LHCN-M2 (cell line): ENCODE data around the gene PPP1R9A. TPM values are rescaled to one million over a fixed set of nuclear protein-coding genes. Genes with fewer than 3 reads are reported as not detected.

Experiments
- DNase-seq: peaks from one replicate; pipeline ENCODE4 v3.0.0-alpha.2; 2012; ENCODE audit warnings: low read depth
- total RNA-seq: library from RNA; depleted of rRNA; stranded (reverse); fragments of >200 nt; gene quantifications from 2 replicates; pipeline ENCODE4 v1.2.3, GENCODE V29; 2014

Gene PPP1R9A
- total RNA-seq, 1 experiment from 2014 or later, result 1.6 TPM

GRCh38 chr7:95095259-95095965 is 188.0 kb downstream of the PPP1R9A start:
- DNase-seq, result no peak

DNA sequence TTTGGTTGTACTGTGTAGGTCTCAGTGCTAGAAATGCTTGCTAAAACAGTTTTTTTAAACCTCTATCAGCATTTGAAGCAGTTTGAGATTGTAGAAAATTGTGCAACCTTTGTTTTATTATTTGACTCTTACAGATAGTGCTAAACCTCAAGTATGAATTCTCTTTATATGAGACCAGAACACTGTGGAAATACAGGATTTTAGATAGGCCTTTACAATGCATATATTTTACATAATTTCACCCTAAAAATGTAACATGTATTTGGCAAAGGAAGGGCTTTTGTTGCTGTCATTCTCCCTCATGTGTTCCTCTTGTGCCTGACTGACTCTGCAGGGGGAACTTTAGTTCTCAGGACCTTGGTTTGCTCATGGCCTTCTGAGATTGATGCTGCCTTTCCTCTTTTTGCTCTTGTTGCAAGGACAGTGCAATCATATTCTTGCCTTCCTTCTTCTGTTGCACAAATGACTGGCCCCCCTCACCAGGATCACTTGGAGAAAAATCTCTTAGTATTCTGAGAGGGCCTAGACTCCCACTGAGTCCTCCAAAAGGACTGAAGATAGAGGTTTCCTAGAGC is 188.7 kb downstream of the PPP1R9A start:
- peak; percentile 15 for DNase-seq

DNA sequence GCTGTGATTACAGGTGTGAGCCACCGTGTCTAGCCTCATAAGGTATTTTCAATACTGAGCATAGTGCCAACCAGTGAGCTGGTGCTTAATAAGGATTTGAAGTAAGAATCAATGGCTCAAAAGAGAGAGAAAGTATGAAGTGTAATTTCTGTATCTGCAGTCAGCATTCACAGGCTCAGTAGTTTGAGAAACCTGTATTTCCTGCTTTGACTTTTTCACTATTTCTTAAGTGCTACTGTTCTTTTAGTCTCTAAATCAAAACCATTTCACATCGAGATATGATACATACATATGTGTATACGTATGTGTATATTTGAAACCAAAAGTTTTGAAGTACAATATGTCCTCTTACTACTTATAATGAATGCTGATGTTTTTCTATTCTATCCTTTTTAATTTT is 189.9 kb downstream of the PPP1R9A start:
- DNase-seq, result no peak

GRCh38 chr7:95097851-95098250 is 190.5 kb downstream of the PPP1R9A start:
- DNase-seq, result no peak

GRCh38 chr7:95099106-95099505 is 191.7 kb downstream of the PPP1R9A start:
- DNase-seq, result no peak

DNA sequence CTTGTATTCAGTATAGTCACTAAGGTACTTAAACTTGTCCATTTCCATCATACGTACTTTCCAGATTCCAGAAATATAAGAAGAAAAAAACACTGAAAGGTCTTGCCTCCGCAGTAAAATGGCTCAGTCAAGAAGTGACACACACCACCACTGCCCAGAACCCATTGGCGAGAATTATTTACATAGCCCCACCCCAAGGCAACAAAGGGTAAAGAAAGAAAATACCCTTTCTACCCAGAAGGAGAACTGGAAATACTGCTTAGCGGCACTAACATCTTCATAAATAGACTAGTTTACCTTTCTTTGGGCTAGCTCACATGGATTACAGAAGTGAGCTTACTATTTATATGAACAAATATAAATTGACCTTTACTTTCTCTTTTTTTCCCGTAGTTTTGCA is 194.0 kb downstream of the PPP1R9A start:
- no peak for DNase-seq

DNA sequence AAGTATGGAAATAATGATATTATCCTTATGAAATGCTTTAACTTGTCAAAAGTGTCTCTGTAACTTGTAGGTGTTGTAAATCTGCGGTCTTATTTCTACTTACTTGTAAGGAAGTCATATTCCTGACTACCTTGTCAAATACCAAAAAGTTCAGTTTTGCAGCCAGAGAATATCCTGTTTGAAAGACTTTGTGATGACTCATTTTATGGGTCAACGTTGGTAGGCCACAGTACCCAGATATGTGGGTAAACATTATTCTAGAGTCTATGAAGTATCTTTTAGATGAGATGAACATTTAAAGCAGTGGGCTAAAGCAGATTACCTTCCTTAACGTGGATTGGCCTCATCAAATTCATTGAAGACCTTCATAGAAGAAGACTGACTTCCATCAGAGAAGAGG is 195.3 kb downstream of the PPP1R9A start:
- DNase-seq, result peak; percentile 65

DNA sequence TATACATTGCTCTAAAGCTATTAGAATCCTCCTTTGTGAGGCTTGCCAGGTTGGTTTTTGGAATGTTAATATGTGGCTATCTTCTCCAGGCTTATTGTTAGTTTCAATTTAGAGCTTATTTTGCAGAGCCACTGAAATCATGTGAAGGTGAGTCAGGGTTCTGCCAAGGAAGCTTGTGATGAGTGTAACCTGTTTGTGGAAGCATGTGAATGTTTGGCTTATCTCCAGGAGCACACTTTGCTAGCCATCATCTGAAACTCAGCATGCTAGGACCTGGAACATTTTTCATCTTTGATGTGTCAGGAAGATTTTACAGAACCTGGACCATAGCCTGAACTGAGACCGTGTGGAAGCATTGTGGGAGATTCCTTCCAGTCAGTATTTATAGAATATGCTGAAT is 197.3 kb downstream of the PPP1R9A start:
- DNase-seq, result peak; percentile 52

DNA sequence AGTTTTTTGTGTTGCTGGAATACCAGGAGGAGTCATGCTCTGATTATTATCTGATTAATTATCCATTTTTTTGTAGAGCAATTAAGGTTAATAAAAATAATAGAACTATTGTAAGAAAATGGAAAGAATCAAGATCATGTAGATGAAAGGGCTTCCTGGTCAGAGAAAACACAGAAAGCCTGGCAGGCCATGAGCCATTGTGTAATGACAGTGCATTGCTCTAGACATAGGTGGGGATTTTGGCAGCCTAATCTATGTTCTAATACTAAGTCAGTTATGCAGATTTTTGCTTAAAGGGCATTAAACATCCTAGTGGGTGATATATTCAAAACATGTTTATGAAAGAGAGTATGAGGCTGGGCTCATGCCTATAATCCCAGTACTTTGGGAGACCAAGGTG is 198.2 kb downstream of the PPP1R9A start:
- no peak for DNase-seq

DNA sequence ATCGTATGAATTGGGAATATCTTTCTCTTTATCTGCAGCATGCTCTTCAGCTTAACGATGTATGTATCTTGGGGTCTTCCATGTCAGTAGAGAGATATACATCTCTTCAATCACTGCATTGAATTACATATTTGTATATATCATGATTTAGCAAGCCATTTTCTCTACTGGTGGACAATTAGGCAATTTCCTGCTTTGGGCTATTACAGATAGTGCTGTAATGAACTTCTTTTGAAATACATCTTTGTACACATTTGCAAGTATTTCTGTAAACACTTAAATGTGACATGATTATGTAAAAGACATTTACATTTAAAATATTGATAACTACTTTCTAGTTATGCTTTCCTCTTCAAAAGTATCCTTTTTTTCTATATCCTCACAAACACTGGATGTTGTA is 199.0 kb downstream of the PPP1R9A start:
- DNase-seq, result no peak

DNA sequence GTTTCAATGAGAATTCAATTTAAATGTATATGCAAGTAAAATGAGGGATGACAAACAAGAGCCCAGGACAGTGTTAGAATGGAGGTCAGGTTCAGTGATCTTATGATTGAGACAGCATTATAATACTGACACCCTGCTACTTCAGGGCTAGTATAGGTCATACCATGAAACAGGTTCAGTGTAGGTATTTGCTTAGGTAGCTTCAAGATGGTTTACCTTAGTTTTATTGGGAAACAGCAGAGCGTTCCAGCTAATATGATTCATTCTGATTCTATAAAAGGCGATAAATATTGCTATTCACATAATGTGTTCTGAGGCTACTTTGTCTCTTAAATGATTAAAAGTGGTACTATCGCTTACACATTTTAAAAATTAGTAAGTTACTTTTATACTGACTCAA is 203.3 kb downstream of the PPP1R9A start:
- no peak for DNase-seq

DNA sequence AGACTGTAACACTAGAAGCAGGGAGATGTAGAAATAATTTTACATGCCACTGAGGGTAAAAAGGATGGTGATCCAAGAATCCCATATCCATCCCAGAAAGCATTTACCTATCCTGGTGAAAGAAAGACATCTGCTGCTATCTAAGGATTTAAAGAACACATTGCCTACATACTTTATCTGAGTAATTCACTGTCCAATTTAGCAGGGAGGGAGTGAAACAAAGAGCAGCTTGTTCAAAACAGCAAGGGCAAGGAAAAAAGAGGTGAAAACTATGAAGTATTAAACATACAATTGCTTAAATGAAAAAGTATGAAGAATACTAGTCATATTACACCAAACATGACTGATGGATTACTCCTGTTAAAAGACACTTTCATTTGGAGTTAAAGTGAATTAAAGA is 206.2 kb downstream of the PPP1R9A start:
- no peak for DNase-seq

- no peak for DNase-seq
These were observed 218.8 kb downstream of the PPP1R9A start for GRCh38 chr7:95126053-95126709.

- DNase-seq, result no peak
These were observed 225.1 kb downstream of the PPP1R9A start for GRCh38 chr7:95132500-95132899.

DNA sequence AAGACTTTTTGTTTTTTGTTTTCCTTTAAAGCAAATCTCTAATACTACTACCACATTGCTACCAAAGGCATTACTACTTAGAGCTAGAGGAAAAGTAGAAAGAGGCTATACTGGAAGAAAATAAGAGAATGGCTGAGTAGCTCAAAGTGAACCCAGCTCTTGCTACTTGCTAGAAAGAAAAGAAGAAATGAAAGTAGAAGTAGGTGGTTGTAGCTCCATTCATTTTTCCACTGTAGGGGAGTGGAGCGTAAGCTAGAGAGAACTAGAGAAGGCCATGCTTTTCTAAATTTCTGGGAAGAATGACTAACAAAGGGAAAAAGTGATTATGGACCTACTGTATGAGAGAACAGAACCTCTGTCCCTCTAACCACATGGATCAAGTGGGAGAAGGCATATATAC is 232.5 kb downstream of the PPP1R9A start:
- DNase-seq, result no peak

GRCh38 chr7:95141755-95142154 is 234.4 kb downstream of the PPP1R9A start:
- DNase-seq, result peak; percentile 74

GRCh38 chr7:95144256-95144655 is 236.9 kb downstream of the PPP1R9A start:
- DNase-seq, result no peak

- no peak for DNase-seq
These were observed 248.6 kb downstream of the PPP1R9A start for GRCh38 chr7:95155965-95156364.

GRCh38 chr7:95157381-95157780 is 250.0 kb downstream of the PPP1R9A start:
- no peak for DNase-seq

- DNase-seq, result peak; percentile 41
These were observed 262.3 kb downstream of the PPP1R9A start for GRCh38 chr7:95169678-95170077.

GRCh38 chr7:95172420-95172819 is 265.0 kb downstream of the PPP1R9A start:
- DNase-seq, result no peak

GRCh38 chr7:95190515-95190914 is 283.1 kb downstream of the PPP1R9A start:
- DNase-seq, result peak; percentile 73

GRCh38 chr7:95191795-95192194 is 284.4 kb downstream of the PPP1R9A start:
- no peak for DNase-seq
